ENCODE data around the gene MID1.

The MID1 gene

GRCh38 chrX:10526451-10526850 lies 93.9 kb downstream of the MID1 start:
- no peak for DNase-seq

GRCh38 chrX:10525381-10526120 lies 94.8 kb downstream of the MID1 start:
- DNase-seq: no peak

GRCh38 chrX:10524578-10524977 lies 95.8 kb downstream of the MID1 start:
- no peak for DNase-seq

GRCh38 chrX:10519761-10520160 lies 100.6 kb downstream of the MID1 start:
- DNase-seq: no peak

- DNase-seq: no peak
Measured at GRCh38 chrX:10519278-10519677, 101.1 kb downstream of the MID1 start.

- no peak for DNase-seq
Measured at GRCh38 chrX:10518073-10518472, 102.3 kb downstream of the MID1 start.

- DNase-seq: no peak
Measured at GRCh38 chrX:10516781-10517322, 103.5 kb downstream of the MID1 start.

- DNase-seq: no peak
Measured at GRCh38 chrX:10514891-10515290, 105.5 kb downstream of the MID1 start.

GRCh38 chrX:10513974-10514373 lies 106.4 kb downstream of the MID1 start:
- no peak for DNase-seq

- no peak for DNase-seq
Measured at GRCh38 chrX:10512741-10513140, 107.6 kb downstream of the MID1 start.

GRCh38 chrX:10512258-10512657 lies 108.1 kb downstream of the MID1 start:
- DNase-seq: no peak

GRCh38 chrX:10509397-10509796 lies 111.0 kb downstream of the MID1 start:
- no peak for DNase-seq

GRCh38 chrX:10508891-10509290 lies 111.5 kb downstream of the MID1 start:
- no peak for DNase-seq

- DNase-seq: no peak
Measured at GRCh38 chrX:10507876-10508275, 112.5 kb downstream of the MID1 start.

GRCh38 chrX:10507181-10507580 lies 113.2 kb downstream of the MID1 start:
- no peak for DNase-seq

GRCh38 chrX:10506781-10507180 lies 113.6 kb downstream of the MID1 start:
- no peak for DNase-seq

- DNase-seq: no peak
Measured at GRCh38 chrX:10505726-10506125, 114.7 kb downstream of the MID1 start.

GRCh38 chrX:10502961-10503360 lies 117.4 kb downstream of the MID1 start:
- no peak for DNase-seq

GRCh38 chrX:10501611-10502010 lies 118.8 kb downstream of the MID1 start:
- DNase-seq: no peak

GRCh38 chrX:10496345-10496965 lies 123.9 kb downstream of the MID1 start:
- DNase-seq: no peak

GRCh38 chrX:10495677-10496076 lies 124.7 kb downstream of the MID1 start:
- DNase-seq: no peak

- no peak for DNase-seq
Measured at GRCh38 chrX:10492250-10492649, 128.1 kb downstream of the MID1 start.

- no peak for DNase-seq
Measured at GRCh38 chrX:10486373-10486772, 134.0 kb downstream of the MID1 start.

- DNase-seq: no peak
Measured at GRCh38 chrX:10485326-10485725, 135.1 kb downstream of the MID1 start.
